WTC11 (cell line): Measurements from ENCODE around the gene ZMYND8.

Experiments used
- CTCF ChIP-seq: fragments of 200-600 bp; IDR thresholded peaks from 2 replicates; pipeline ENCODE4 v1.8.0; 2022; ENCODE audit warnings: antibody characterized with exemption
- E2F1 ChIP-seq: sonication (generic); formaldehyde crosslinking; IDR thresholded peaks from 2 replicates; pipeline ENCODE4 v1.8.0; 2022; ENCODE audit warnings: mild to moderate bottlenecking, missing genetic modification reagents
- FOXP4 ChIP-seq: sonication (generic); formaldehyde crosslinking; IDR thresholded peaks from 2 replicates; pipeline ENCODE4 v1.8.0; 2022; ENCODE audit warnings: mild to moderate bottlenecking, missing genetic modification reagents
- IRF2 ChIP-seq: sonication (generic); formaldehyde crosslinking; IDR thresholded peaks from 2 replicates; pipeline ENCODE4 v1.8.0; 2022; ENCODE audit warnings: low read depth, missing genetic modification reagents, borderline replicate concordance
- MAX ChIP-seq: sonication (generic); formaldehyde crosslinking; IDR thresholded peaks from 2 replicates; pipeline ENCODE4 v1.8.0; 2022; ENCODE audit warnings: mild to moderate bottlenecking, missing genetic modification reagents
- NR1H2 ChIP-seq: sonication (generic); formaldehyde crosslinking; IDR thresholded peaks from 2 replicates; pipeline ENCODE4 v1.9.0; 2021; ENCODE audit warnings: mild to moderate bottlenecking, moderate library complexity, missing genetic modification reagents
- SMAD3 ChIP-seq: sonication (generic); formaldehyde crosslinking; IDR thresholded peaks from 2 replicates; pipeline ENCODE4 v1.8.0; 2022; ENCODE audit warnings: missing genetic modification reagents, mild to moderate bottlenecking, borderline replicate concordance
- SMAD4 ChIP-seq: sonication (generic); formaldehyde crosslinking; IDR thresholded peaks from 2 replicates; pipeline ENCODE4 v1.8.0; 2022; ENCODE audit warnings: mild to moderate bottlenecking, missing genetic modification reagents
- STAT6 ChIP-seq: sonication (generic); formaldehyde crosslinking; conservative IDR thresholded peaks from 2 replicates; pipeline ENCODE4 v1.8.1; 2023; ENCODE audit warnings: mild to moderate bottlenecking, low read depth, missing genetic modification reagents, moderate library complexity
- USF1 ChIP-seq: sonication (generic); formaldehyde crosslinking; IDR thresholded peaks from 2 replicates; pipeline ENCODE4 v1.8.0; 2022; ENCODE audit warnings: mild to moderate bottlenecking, missing genetic modification reagents
- ZNF512 ChIP-seq: sonication (generic); formaldehyde crosslinking; IDR thresholded peaks from 2 replicates; pipeline ENCODE4 v1.8.1; 2022; ENCODE audit warnings: missing genetic modification reagents, borderline replicate concordance

- TF ChIP-seq CTCF = no peak
- TF ChIP-seq USF1 (CRISPR knock-in tag) = no peak
- no peak for TF ChIP-seq IRF2 (CRISPR knock-in tag)
- TF ChIP-seq STAT6 (CRISPR knock-in tag) = no peak
- TF ChIP-seq E2F1 (CRISPR knock-in tag) = no peak
- no peak for TF ChIP-seq MAX (CRISPR knock-in tag)
- no peak for TF ChIP-seq ZNF512
- TF ChIP-seq NR1H2 (CRISPR knock-in tag) = no peak
- TF ChIP-seq SMAD4 (CRISPR knock-in tag) = no peak
- TF ChIP-seq FOXP4 = no peak
- no peak for TF ChIP-seq SMAD3 (CRISPR knock-in tag)
These were observed 106.1 kb downstream of the ZMYND8 start for GRCh38 chr20:47250360-47250759.
